ENCODE data around the gene RTF1.
"Not testable (repeated sequence)": the region's sequence is repeated elsewhere in the genome, so short reads cannot be mapped to it uniquely, and the experiment has no call there.

RTF1 gene

GRCh38 chr15:41438206-41438605 is 21.3 kb downstream of the RTF1 start:
- TF ChIP-seq, protein P1, sequence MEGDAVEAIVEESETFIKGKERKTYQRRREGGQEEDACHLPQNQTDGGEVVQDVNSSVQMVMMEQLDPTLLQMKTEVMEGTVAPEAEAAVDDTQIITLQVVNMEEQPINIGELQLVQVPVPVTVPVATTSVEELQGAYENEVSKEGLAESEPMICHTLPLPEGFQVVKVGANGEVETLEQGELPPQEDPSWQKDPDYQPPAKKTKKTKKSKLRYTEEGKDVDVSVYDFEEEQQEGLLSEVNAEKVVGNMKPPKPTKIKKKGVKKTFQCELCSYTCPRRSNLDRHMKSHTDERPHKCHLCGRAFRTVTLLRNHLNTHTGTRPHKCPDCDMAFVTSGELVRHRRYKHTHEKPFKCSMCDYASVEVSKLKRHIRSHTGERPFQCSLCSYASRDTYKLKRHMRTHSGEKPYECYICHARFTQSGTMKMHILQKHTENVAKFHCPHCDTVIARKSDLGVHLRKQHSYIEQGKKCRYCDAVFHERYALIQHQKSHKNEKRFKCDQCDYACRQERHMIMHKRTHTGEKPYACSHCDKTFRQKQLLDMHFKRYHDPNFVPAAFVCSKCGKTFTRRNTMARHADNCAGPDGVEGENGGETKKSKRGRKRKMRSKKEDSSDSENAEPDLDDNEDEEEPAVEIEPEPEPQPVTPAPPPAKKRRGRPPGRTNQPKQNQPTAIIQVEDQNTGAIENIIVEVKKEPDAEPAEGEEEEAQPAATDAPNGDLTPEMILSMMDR (IDR thresholded peaks at IDR 0.05; ENCODE audit: low read depth, low read length): no peak
- peak overlapping the region; percentile 21 for H3K4me3 ChIP-seq (ENCODE audit: low read depth, low read length)

DNA sequence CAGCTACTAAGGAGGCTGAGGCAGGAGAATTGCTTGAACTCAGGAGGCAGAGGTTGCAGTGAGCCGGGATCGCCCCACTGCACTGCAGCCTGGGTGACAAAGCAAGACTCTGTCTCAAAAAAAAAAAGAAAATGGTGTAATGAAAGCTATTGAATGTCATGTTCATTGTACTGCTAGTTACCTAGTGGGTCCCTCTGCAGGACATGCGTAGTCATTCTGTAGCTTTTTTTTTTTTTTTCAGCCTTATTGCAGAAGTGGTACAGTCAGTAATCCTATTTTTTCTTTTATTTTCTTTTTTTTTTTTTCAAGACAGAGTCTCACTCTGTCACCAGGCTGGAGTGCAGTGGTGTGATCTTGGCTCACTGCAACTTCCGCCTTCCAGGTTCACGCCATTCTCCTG is 21.9 kb downstream of the RTF1 start:
- not testable (repeated sequence) for H3K4me3 ChIP-seq (ENCODE audit: low read depth, low read length)

DNA sequence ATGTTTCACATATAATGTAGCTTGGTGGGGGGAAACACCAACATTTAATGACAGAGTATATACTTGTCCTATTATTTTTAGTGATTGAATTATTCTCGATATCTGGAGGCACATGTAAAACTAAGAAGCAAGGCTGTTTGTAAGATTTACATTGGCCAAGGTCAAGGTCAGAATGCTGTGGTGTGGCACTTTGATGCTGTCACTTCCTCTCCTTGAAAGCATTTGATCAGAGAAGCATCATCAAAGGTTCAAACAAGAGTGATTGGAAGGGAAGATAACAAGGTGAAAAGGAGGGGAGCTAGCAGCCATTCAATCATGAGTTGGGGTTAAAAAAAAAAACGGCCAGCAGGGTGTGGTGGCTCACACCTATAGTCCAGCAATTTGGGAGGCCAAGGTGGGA is 26.4 kb downstream of the RTF1 start:
- no peak overlapping the region for H3K4me3 ChIP-seq (ENCODE audit: low read depth, low read length)
- TF ChIP-seq, protein P1 (IDR thresholded peaks at IDR 0.05; ENCODE audit: low read depth, low read length): no peak

GRCh38 chr15:41445399-41445798 is 28.5 kb downstream of the RTF1 start:
- TF ChIP-seq, protein P1 (IDR thresholded peaks at IDR 0.05; ENCODE audit: low read depth, low read length): no peak
- no peak overlapping the region for H3K4me3 ChIP-seq (ENCODE audit: low read depth, low read length)

DNA sequence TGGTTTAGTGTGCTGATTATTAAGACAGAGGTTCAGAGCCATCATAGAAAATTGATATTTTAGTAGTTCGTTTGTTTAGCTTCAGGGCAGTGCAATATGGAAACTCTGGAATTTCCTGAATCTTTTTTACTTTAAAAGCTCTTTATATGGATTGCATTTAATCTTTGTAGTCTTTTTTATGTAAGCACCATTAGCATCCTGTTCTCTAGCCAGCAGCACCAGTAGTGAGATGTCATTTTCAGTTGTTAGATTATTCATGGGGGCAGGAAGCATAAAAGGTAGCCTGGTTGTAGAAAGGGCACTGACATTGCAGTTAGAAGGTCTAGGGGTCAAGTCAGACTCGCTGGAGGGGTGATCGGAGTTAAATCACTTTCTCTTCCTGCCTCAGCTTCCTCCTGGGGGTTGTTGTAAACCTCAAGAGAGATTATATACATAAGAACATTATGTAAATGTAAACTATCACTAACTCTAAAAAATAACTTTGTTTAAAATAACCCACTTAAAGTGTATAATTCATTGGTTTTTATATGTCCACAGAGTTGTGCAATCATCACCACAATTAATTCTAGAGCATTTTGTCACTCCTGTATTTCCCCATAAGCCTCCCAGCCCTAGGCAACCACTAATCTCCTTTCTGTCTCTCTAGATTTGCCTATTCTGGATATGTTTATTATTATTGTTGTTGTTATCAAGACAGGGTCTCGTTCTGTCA is 45.3 kb downstream of the RTF1 start:
- no peak overlapping the region for H3K4me3 ChIP-seq (ENCODE audit: low read depth, low read length)
- TF ChIP-seq, protein P1 (IDR thresholded peaks at IDR 0.05; ENCODE audit: low read depth, low read length): no peak

- TF ChIP-seq, protein P1 (IDR thresholded peaks at IDR 0.05; ENCODE audit: low read depth, low read length): no peak
- no peak overlapping the region for H3K4me3 ChIP-seq (ENCODE audit: low read depth, low read length)
These were observed 48.1 kb downstream of the RTF1 start for GRCh38 chr15:41464889-41465580.

GRCh38 chr15:41465822-41466421 is 49.0 kb downstream of the RTF1 start:
- H3K4me3 ChIP-seq (ENCODE audit: low read depth, low read length): no peak overlapping the region
- TF ChIP-seq, protein P1 (IDR thresholded peaks at IDR 0.05; ENCODE audit: low read depth, low read length): peak; percentile 98
